ENCODE measurements around the gene DNER.

- TF ChIP-seq CTCF (IDR thresholded peaks at IDR 0.05) (no peak), POLR2A (IDR thresholded peaks at IDR 0.05) (no peak)
Measured at GRCh38 chr2:229417176-229417575, 297.2 kb downstream of the DNER start.
